ENCODE measurements around the gene MED12L. TPM values are rescaled to one million over a fixed set of nuclear protein-coding genes. Genes with fewer than 3 reads are reported as not detected.

MED12L gene
- total RNA-seq, 1 experiment from 2014 or later: 14.9 TPM

GRCh38 chr3:151086484-151087456 lies 1.3 kb downstream of the MED12L start:
- H3K36me3 Mint-ChIP-seq (ENCODE audit: insufficient read depth in 1 of 3, low read depth in 3 of 3): peaks cover 0 to 3% (median 2%) of the 10 kb centered on the region in 3 experiments; a peak in 2 of 7 replicates
- Histone ChIP-seq H3K79me1 (ENCODE audit: insufficient read depth, low read depth, low read length, poor library complexity, severe bottlenecking) (peaks cover 3% of the 10 kb centered on the region), H2BK15ac (ENCODE audit: low read depth, low read length) (no peak overlapping the region), H2BK5ac (ENCODE audit: insufficient read length, low read length) (no peak overlapping the region), H2BK12ac (ENCODE audit: insufficient read length, low read depth, low read length) (no peak overlapping the region), H2BK120ac (ENCODE audit: low read depth, low read length, poor library complexity, severe bottlenecking) (no peak overlapping the region), H3K18ac (ENCODE audit: insufficient read length, low read depth, low read length) (peak overlapping the region; percentile 50), H3K56ac (ENCODE audit: insufficient read length, low read depth, low read length) (no peak overlapping the region), H3K9ac (ENCODE audit: extremely low read depth, insufficient read length, low read length) (peak overlapping the region; percentile 54), H3K4me1 (ENCODE audit: insufficient read depth, low read length) (0 out of 2 replicates have a peak, but pooled peaks cover 6% of the 10 kb centered on the region), H3K4ac (ENCODE audit: low read depth, low read length) (no peak overlapping the region), H3K23ac (ENCODE audit: insufficient read length, low read depth, low read length) (no peak overlapping the region), H4K8ac (replicated peaks; ENCODE audit: insufficient read length, low read depth, low read length) (no peak overlapping the region), H2AK5ac (ENCODE audit: insufficient read length, low read length) (no peak overlapping the region), H3K27me3 (ENCODE audit: insufficient read depth, low read length) (no peaks in the 10 kb centered on the region), H3T11ph (ENCODE audit: low read length) (no peak overlapping the region), H3K4me2 (ENCODE audit: insufficient read depth, insufficient read length, low read length) (peak overlapping the region; percentile 86), H4K20me1 (ENCODE audit: control insufficient read depth, insufficient read depth, insufficient read length) (no peaks in the 10 kb centered on the region), H2BK20ac (ENCODE audit: low read depth, low read length, poor library complexity, severe bottlenecking) (no peak overlapping the region), H2AFZ (ENCODE audit: low read length) (no peak overlapping the region), H3K9me3 (ENCODE audit: control insufficient read depth, low read depth, low read length) (no peaks in the 10 kb centered on the region), H4K5ac (ENCODE audit: insufficient read length, low read depth, low read length) (no peak overlapping the region), H3K27ac (ENCODE audit: insufficient read length, low read depth, low read length) (no peak overlapping the region), H3K23me2 (ENCODE audit: insufficient read length, low read depth, low read length, poor library complexity, severe bottlenecking) (peaks cover 15% of the 10 kb centered on the region), H3K79me2 (ENCODE audit: insufficient read depth, low read length) (peaks cover 9% of the 10 kb centered on the region; the same call in 1 of the 2 replicates), H3K14ac (ENCODE audit: insufficient read depth, low read length) (peak overlapping the region; percentile 53; the same call in 1 of the 2 replicates), H4K91ac (ENCODE audit: insufficient read length, low read depth, low read length) (no peak overlapping the region)
- peak; percentile 85 for DNase-seq
- H3K27ac Mint-ChIP-seq: peak overlapping the region; percentile 53 to 70 (median 63); a peak in 3 of 7 replicates
- H3K27me3 Mint-ChIP-seq (ENCODE audit: low read depth): peaks cover 26% of the 10 kb centered on the region
- TF ChIP-seq, protein P1, sequence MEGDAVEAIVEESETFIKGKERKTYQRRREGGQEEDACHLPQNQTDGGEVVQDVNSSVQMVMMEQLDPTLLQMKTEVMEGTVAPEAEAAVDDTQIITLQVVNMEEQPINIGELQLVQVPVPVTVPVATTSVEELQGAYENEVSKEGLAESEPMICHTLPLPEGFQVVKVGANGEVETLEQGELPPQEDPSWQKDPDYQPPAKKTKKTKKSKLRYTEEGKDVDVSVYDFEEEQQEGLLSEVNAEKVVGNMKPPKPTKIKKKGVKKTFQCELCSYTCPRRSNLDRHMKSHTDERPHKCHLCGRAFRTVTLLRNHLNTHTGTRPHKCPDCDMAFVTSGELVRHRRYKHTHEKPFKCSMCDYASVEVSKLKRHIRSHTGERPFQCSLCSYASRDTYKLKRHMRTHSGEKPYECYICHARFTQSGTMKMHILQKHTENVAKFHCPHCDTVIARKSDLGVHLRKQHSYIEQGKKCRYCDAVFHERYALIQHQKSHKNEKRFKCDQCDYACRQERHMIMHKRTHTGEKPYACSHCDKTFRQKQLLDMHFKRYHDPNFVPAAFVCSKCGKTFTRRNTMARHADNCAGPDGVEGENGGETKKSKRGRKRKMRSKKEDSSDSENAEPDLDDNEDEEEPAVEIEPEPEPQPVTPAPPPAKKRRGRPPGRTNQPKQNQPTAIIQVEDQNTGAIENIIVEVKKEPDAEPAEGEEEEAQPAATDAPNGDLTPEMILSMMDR (conservative IDR thresholded peaks at IDR 0.05): peak; percentile 48; the same call in 2 of the 3 replicates
- WGBS (ENCODE audit: extremely low coverage, insufficient read length, low lambda C conversion rate): no CpG with 5 or more reads among the region's 81 CpGs
- peaks cover 41 to 53% of the 10 kb centered on the region in 2 experiments for H3K4me1 Mint-ChIP-seq
- peak overlapping the region; percentile 82 to 93 for H3K4me3 Mint-ChIP-seq
- H3K9me3 Mint-ChIP-seq: no peaks in the 10 kb centered on the region

Data from H9 (cell line).